ENCODE results near the gene SORCS1.

Gene SORCS1

DNA sequence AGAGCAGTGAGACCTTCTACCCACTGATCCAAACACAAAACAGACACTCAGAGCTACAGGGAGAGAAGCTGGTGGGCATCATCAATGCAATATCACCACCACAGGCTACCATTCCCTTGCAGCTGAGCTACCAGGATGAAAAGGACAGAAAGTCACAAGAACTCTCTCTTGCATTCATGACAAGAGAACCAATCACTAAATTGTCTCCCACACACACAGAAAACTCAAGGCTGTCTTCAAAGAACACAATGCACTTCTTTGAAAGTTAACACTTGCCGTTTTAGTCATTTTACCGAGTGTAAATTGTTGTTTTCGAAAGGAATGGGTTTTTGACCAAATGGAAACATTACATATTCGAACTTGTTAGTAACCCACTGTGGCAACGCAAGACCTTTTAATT, 626.6 kb downstream of the SORCS1 start:
- H3K27me3 Mint-ChIP-seq (ENCODE audit: low read depth, poor library complexity) = no peaks in the 10 kb centered on the region
- no peak overlapping the region for H3K4me3 Mint-ChIP-seq
- no peaks in the 10 kb centered on the region for H3K4me1 Mint-ChIP-seq
- peaks cover 12% of the 10 kb centered on the region for H3K9me3 Mint-ChIP-seq
- H3K36me3 Mint-ChIP-seq (ENCODE audit: low read depth) = peaks cover 5% of the 10 kb centered on the region
- no peak for DNase-seq
- no peak overlapping the region for H3K27ac Mint-ChIP-seq
- TF ChIP-seq, protein P1, sequence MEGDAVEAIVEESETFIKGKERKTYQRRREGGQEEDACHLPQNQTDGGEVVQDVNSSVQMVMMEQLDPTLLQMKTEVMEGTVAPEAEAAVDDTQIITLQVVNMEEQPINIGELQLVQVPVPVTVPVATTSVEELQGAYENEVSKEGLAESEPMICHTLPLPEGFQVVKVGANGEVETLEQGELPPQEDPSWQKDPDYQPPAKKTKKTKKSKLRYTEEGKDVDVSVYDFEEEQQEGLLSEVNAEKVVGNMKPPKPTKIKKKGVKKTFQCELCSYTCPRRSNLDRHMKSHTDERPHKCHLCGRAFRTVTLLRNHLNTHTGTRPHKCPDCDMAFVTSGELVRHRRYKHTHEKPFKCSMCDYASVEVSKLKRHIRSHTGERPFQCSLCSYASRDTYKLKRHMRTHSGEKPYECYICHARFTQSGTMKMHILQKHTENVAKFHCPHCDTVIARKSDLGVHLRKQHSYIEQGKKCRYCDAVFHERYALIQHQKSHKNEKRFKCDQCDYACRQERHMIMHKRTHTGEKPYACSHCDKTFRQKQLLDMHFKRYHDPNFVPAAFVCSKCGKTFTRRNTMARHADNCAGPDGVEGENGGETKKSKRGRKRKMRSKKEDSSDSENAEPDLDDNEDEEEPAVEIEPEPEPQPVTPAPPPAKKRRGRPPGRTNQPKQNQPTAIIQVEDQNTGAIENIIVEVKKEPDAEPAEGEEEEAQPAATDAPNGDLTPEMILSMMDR (IDR thresholded peaks at IDR 0.05) = no peak

DNA sequence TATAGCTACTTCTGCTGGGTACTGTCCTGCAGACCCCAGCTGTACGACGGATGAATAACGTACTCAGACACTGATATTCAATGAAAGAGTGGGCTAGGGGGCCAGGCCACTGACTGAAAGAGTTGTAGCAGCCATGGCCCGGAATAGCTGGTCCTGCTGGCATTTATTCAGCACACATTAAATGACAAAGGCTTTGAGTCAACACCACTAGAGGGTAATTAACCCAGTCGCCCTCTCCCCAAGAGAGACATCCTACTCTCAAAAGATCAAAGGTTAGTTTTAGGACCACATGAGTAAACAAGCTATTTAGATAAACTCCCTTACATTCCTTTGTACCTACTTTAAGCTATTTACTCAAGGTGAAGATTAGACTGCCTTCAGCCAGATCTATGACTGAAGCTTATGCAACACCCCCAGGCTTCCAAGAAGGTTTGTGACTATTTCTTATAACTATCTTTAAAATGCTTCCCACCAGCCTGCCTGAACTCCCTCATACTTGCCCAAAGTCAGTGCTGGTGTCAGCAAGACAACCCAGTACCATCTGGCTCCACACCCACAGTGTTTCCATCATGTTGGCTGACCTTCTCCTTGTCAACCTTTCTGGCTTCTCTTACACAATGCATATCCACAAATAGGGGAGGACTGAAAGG, 629.1 kb downstream of the SORCS1 start:
- Mint-ChIP-seq H3K4me3 (no peak overlapping the region), H3K27me3 (ENCODE audit: low read depth, poor library complexity) (no peaks in the 10 kb centered on the region), H3K36me3 (ENCODE audit: low read depth) (peaks cover 5% of the 10 kb centered on the region), H3K27ac (no peak overlapping the region), H3K4me1 (no peaks in the 10 kb centered on the region), H3K9me3 (peaks cover 12% of the 10 kb centered on the region)
- DNase-seq = no peak
- TF ChIP-seq, protein P1 (IDR thresholded peaks at IDR 0.05) = no peak

DNA sequence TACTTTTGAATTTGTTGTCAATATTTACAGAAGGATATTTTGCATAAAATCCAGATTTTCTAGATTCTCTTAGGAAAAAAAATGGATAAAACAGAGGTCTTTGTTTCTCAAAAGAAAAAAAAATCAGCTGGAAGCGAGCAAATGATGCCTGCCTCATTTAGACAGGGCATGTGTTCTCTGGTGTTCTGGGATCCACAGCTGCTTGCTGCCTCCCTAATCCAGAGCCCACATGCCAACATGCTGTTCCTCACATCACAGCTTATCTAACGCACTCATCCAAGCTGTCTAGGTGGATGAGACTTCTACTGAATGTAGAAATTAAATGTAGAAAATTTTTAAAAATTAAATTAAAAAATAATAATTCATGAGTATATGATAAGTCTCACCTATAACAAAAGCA, 630.1 kb downstream of the SORCS1 start:
- no peak overlapping the region for H3K4me3 Mint-ChIP-seq
- TF ChIP-seq, protein P1 (IDR thresholded peaks at IDR 0.05) = no peak
- H3K27ac Mint-ChIP-seq = no peak overlapping the region
- H3K9me3 Mint-ChIP-seq = peaks cover 12% of the 10 kb centered on the region
- no peaks in the 10 kb centered on the region for H3K4me1 Mint-ChIP-seq
- no peaks in the 10 kb centered on the region for H3K27me3 Mint-ChIP-seq (ENCODE audit: low read depth, poor library complexity)
- H3K36me3 Mint-ChIP-seq (ENCODE audit: low read depth) = peaks cover 5% of the 10 kb centered on the region
- no peak for DNase-seq

DNA sequence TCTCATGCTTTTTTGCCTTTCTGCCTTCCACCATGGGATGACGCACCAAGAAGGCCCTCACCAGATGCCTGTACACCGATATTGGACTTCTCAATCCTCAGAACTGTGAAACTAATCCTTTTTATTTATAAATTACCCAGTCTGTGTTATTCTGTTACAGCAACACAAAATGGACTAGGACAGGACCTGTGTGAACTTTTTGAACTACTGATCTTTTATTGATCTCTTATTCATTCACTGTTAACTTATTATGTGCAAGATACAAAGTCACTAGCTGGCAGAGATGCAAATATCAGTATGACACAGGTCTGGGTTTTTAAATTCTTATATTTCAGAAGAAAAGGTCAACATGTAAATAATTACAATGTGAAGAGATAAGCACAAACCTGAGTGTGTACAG, 635.8 kb downstream of the SORCS1 start:
- DNase-seq = no peak
- no peaks in the 10 kb centered on the region for H3K9me3 Mint-ChIP-seq
- no peaks in the 10 kb centered on the region for H3K4me1 Mint-ChIP-seq
- H3K36me3 Mint-ChIP-seq (ENCODE audit: low read depth) = no peaks in the 10 kb centered on the region
- peaks cover 5% of the 10 kb centered on the region for H3K27me3 Mint-ChIP-seq (ENCODE audit: low read depth, poor library complexity)
- H3K27ac Mint-ChIP-seq = no peak overlapping the region
- no peak overlapping the region for H3K4me3 Mint-ChIP-seq
- TF ChIP-seq, protein P1 (IDR thresholded peaks at IDR 0.05) = no peak

DNA sequence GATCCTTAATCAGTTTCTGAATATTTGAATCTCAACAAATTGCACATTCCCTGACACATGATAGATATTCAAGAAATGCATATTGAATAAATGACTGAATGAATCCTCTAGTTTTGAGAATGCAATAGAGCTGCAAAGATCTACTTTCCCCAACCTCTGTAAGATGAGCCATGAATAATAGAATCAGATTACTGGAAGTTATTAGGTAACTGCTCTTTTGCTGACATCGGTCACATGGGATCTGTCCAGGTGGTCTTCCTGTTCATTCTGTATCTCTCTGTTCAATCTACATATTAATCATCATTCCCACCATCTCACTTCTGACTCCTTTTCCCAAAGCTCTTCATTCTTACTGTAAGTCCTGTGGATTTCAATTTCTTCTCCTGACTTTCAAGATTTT, 638.7 kb downstream of the SORCS1 start:
- DNase-seq = no peak
- H3K9me3 Mint-ChIP-seq = no peaks in the 10 kb centered on the region
- H3K4me1 Mint-ChIP-seq = no peaks in the 10 kb centered on the region
- H3K27me3 Mint-ChIP-seq (ENCODE audit: low read depth, poor library complexity) = peaks cover 9% of the 10 kb centered on the region
- H3K4me3 Mint-ChIP-seq = no peak overlapping the region
- no peaks in the 10 kb centered on the region for H3K36me3 Mint-ChIP-seq (ENCODE audit: low read depth)
- H3K27ac Mint-ChIP-seq = no peak overlapping the region
- TF ChIP-seq, protein P1 (IDR thresholded peaks at IDR 0.05) = no peak
